A549 (cell line): ENCODE results near the gene LY6G6D.

Experiments
- CBX8 ChIP-seq: fragments of 200-600 bp; sonication (generic); IDR thresholded peaks from 2 replicates; pipeline ENCODE4 v1.6.1; 2016
- JUN ChIP-seq, 2 experiments: fragments of >200 bp; sonication (Bioruptor Twin); formaldehyde crosslinking; IDR thresholded peaks; 2 replicates in 1 of 2; 3 replicates in 1 of 2; pipeline ENCODE4 v1.6.1; 2016 to 2017
- KDM5A ChIP-seq: fragments of 200-600 bp; sonication (generic); IDR thresholded peaks from 2 replicates; pipeline ENCODE4 v1.6.1; 2016; ENCODE audit warnings: antibody characterized with exemption, mild to moderate bottlenecking
- MYC ChIP-seq: IDR thresholded peaks from 2 replicates; pipeline ENCODE4 v1.6.1; 2012; ENCODE audit warnings: mild to moderate bottlenecking, inconsistent platforms, low read length, improper control_type of control experiment, borderline replicate concordance
- POLR2A ChIP-seq: IDR thresholded peaks from 2 replicates; pipeline ENCODE4 v1.6.1; 2012; ENCODE audit warnings: mild to moderate bottlenecking, low read length
- REST ChIP-seq: fragments of 200-600 bp; sonication (generic); IDR thresholded peaks from 2 replicates; pipeline ENCODE4 v1.6.1; 2016; ENCODE audit warnings: antibody characterized with exemption, mild to moderate bottlenecking, moderate library complexity
- RFX5 ChIP-seq: fragments of 450-650 bp; IDR thresholded peaks from 2 replicates; pipeline ENCODE4 v1.7.1; 2014; ENCODE audit warnings: antibody characterized with exemption, mild to moderate bottlenecking, moderate library complexity
- ZNF302 ChIP-seq: fragments of 250-450 bp; sonication (Bioruptor Pico); IDR thresholded peaks from 2 replicates; pipeline ENCODE4 v1.9.0; 2021; ENCODE audit warnings: inconsistent platforms, mild to moderate bottlenecking, moderate library complexity
- TF ChIP-seq, protein P1 (sequence below): fragments of >200 bp; sonication (Bioruptor Twin); formaldehyde crosslinking; IDR thresholded peaks from 3 replicates; pipeline ENCODE4 v1.5.1; 2016
- TF ChIP-seq, protein P2 (sequence below): fragments of 150-350 bp; IDR thresholded peaks from 2 replicates; pipeline ENCODE4 v1.6.1; 2014; ENCODE audit warnings: low read depth, mild to moderate bottlenecking, low read length

DNA sequence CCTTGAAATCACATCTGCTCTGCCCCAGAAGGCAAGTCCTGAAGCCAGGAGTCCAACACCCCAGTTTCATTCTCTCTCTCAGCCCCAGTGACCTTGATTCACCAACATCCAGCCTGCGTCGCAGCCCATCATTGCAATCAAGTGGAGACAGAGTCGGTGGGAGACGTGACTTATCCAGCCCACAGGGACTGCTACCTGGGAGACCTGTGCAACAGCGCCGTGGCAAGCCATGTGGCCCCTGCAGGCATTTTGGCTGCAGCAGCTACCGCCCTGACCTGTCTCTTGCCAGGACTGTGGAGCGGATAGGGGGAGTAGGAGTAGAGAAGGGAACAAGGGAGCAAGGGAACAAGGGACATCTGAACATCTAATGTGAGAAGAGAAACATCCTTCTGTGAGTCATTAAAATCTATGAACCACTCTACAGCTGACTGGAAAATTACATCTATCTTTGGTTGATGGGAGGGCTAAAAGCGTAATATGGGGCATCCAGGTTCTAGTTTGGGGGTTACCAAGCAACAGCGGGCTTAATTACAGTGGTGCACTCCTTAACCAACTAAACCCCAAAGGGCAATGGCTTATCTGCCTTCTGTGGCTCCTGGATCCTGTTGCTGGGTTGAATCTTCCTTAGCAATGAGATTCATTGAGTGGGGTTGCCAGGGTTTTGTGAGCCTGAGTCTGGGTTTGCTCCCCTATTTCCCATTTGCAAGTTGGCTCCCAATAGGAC lies 2.5 kb downstream of the LY6G6D start:
- TF ChIP-seq, protein P1, sequence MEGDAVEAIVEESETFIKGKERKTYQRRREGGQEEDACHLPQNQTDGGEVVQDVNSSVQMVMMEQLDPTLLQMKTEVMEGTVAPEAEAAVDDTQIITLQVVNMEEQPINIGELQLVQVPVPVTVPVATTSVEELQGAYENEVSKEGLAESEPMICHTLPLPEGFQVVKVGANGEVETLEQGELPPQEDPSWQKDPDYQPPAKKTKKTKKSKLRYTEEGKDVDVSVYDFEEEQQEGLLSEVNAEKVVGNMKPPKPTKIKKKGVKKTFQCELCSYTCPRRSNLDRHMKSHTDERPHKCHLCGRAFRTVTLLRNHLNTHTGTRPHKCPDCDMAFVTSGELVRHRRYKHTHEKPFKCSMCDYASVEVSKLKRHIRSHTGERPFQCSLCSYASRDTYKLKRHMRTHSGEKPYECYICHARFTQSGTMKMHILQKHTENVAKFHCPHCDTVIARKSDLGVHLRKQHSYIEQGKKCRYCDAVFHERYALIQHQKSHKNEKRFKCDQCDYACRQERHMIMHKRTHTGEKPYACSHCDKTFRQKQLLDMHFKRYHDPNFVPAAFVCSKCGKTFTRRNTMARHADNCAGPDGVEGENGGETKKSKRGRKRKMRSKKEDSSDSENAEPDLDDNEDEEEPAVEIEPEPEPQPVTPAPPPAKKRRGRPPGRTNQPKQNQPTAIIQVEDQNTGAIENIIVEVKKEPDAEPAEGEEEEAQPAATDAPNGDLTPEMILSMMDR = no peak
- TF ChIP-seq, protein P2, sequence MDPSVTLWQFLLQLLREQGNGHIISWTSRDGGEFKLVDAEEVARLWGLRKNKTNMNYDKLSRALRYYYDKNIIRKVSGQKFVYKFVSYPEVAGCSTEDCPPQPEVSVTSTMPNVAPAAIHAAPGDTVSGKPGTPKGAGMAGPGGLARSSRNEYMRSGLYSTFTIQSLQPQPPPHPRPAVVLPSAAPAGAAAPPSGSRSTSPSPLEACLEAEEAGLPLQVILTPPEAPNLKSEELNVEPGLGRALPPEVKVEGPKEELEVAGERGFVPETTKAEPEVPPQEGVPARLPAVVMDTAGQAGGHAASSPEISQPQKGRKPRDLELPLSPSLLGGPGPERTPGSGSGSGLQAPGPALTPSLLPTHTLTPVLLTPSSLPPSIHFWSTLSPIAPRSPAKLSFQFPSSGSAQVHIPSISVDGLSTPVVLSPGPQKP = no peak
- TF ChIP-seq RFX5 (no peak), KDM5A (no peak), REST (no peak), ZNF302 (CRISPR knock-in tag) (no peak), JUN (IDR thresholded peaks at IDR 0.05) (no peak), MYC (no peak), POLR2A (no peak), CBX8 (no peak)
